ENCODE measurements around the gene PLCG1.
"Not testable (repeated sequence)": the region's sequence is repeated elsewhere in the genome, so short reads cannot be mapped to it uniquely, and the experiment has no call there.

Gene PLCG1

GRCh38 chr20:41111578-41111951, 25.8 kb upstream of the PLCG1 start:
- no peaks in the 10 kb centered on the region for H4K20me1 ChIP-seq (ENCODE audit: insufficient read depth)
- no peaks in the 10 kb centered on the region for H3K79me2 ChIP-seq (ENCODE audit: insufficient read depth, low read depth)
- H3K4me2 ChIP-seq, result no peak overlapping the region
- no peaks in the 10 kb centered on the region for H3K4me1 ChIP-seq (ENCODE audit: low read depth, poor library complexity, severe bottlenecking)
- peaks cover 16% of the 10 kb centered on the region; the same call in 1 of the 2 replicates for H3K36me3 ChIP-seq (ENCODE audit: insufficient read depth)
- TF ChIP-seq, protein P1, sequence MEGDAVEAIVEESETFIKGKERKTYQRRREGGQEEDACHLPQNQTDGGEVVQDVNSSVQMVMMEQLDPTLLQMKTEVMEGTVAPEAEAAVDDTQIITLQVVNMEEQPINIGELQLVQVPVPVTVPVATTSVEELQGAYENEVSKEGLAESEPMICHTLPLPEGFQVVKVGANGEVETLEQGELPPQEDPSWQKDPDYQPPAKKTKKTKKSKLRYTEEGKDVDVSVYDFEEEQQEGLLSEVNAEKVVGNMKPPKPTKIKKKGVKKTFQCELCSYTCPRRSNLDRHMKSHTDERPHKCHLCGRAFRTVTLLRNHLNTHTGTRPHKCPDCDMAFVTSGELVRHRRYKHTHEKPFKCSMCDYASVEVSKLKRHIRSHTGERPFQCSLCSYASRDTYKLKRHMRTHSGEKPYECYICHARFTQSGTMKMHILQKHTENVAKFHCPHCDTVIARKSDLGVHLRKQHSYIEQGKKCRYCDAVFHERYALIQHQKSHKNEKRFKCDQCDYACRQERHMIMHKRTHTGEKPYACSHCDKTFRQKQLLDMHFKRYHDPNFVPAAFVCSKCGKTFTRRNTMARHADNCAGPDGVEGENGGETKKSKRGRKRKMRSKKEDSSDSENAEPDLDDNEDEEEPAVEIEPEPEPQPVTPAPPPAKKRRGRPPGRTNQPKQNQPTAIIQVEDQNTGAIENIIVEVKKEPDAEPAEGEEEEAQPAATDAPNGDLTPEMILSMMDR (conservative IDR thresholded peaks at IDR 0.05; ENCODE audit: low read depth, low read length), result no peak
- H3K9ac ChIP-seq, result no peak overlapping the region
- H3K27ac ChIP-seq, result no peak overlapping the region
- H3K4me3 ChIP-seq (IDR thresholded peaks at IDR 0.05; ENCODE audit: insufficient read depth, low read depth, low read length), result no peak overlapping the region
- H3K27me3 ChIP-seq (ENCODE audit: insufficient read depth, low read depth), result no peaks in the 10 kb centered on the region
- H2AFZ ChIP-seq (ENCODE audit: low read depth), result no peak overlapping the region

- H3K4me2 ChIP-seq, result no peak overlapping the region
- H3K4me1 ChIP-seq (ENCODE audit: low read depth, poor library complexity, severe bottlenecking), result no peaks in the 10 kb centered on the region
- no peaks in the 10 kb centered on the region for H3K27me3 ChIP-seq (ENCODE audit: insufficient read depth, low read depth)
- peaks cover 4% of the 10 kb centered on the region; the same call in 1 of the 2 replicates for H4K20me1 ChIP-seq (ENCODE audit: insufficient read depth)
- H3K4me3 ChIP-seq (IDR thresholded peaks at IDR 0.05; ENCODE audit: insufficient read depth, low read depth, low read length), result no peak overlapping the region
- no peak overlapping the region for H3K27ac ChIP-seq
- H2AFZ ChIP-seq (ENCODE audit: low read depth), result no peak overlapping the region
- no peak overlapping the region for H3K9ac ChIP-seq
- H3K36me3 ChIP-seq (ENCODE audit: insufficient read depth), result peaks cover 44% of the 10 kb centered on the region; the same call in 1 of the 2 replicates
- H3K79me2 ChIP-seq (ENCODE audit: insufficient read depth, low read depth), result no peaks in the 10 kb centered on the region
- TF ChIP-seq, protein P1 (conservative IDR thresholded peaks at IDR 0.05; ENCODE audit: low read depth, low read length), result no peak
Measured at GRCh38 chr20:41116282-41116956, 20.9 kb upstream of the PLCG1 start.

DNA sequence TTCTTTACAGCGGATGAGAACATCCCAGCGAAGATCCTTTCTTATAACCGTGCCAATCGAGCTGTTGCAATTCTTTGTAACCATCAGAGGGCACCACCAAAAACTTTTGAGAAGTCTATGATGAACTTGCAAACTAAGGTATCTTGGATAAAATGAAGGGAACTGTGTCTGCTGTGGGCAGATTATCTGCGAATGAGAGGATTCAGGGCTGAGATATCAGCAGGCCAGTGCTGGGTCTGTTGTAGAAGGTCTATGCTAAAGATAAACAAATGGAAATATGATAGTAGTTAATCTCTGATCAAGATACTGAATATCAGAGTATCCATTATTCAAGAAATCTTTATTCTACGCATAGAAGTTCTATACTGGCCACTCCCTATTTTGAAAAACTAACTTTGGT, 19.2 kb upstream of the PLCG1 start:
- not testable (repeated sequence) for H3K27ac ChIP-seq; H3K4me3 ChIP-seq (IDR thresholded peaks at IDR 0.05; ENCODE audit: insufficient read depth, low read depth, low read length); H3K27me3 ChIP-seq (ENCODE audit: insufficient read depth, low read depth); H3K9ac ChIP-seq; H2AFZ ChIP-seq (ENCODE audit: low read depth); H4K20me1 ChIP-seq (ENCODE audit: insufficient read depth); H3K4me1 ChIP-seq (ENCODE audit: low read depth, poor library complexity, severe bottlenecking); H3K4me2 ChIP-seq; H3K79me2 ChIP-seq (ENCODE audit: insufficient read depth, low read depth)
- H3K36me3 ChIP-seq (ENCODE audit: insufficient read depth), result peaks cover 39% of the 10 kb centered on the region; the same call in 1 of the 2 replicates

DNA sequence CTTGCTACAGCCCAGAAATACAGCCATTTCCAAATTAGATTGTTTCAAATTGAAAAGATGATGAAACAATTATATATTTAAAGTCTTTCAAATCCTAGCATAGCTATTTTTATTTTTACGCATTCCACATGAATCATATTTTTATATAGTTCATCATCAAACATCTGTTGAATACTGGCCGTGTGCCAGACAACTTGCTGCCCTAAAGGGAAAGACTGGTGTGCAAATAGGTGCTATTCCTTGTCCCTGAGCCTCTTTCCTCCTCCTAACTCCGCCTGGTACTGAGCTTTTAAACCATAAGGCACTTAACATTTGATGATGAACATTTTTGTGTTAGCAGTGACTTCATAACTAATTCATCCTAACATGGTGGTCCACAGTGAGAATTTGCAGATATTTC, 18.7 kb upstream of the PLCG1 start:
- peaks cover 4% of the 10 kb centered on the region; the same call in 1 of the 2 replicates for H4K20me1 ChIP-seq (ENCODE audit: insufficient read depth)
- TF ChIP-seq, protein P1 (conservative IDR thresholded peaks at IDR 0.05; ENCODE audit: low read depth, low read length), result no peak
- H3K9ac ChIP-seq, result no peak overlapping the region
- H3K4me1 ChIP-seq (ENCODE audit: low read depth, poor library complexity, severe bottlenecking), result no peaks in the 10 kb centered on the region
- H3K4me2 ChIP-seq, result no peak overlapping the region
- H3K27me3 ChIP-seq (ENCODE audit: insufficient read depth, low read depth), result no peaks in the 10 kb centered on the region
- no peak overlapping the region for H2AFZ ChIP-seq (ENCODE audit: low read depth)
- H3K4me3 ChIP-seq (IDR thresholded peaks at IDR 0.05; ENCODE audit: insufficient read depth, low read depth, low read length), result no peak overlapping the region
- H3K79me2 ChIP-seq (ENCODE audit: insufficient read depth, low read depth), result no peaks in the 10 kb centered on the region
- H3K36me3 ChIP-seq (ENCODE audit: insufficient read depth), result peaks cover 37% of the 10 kb centered on the region; the same call in 1 of the 2 replicates
- H3K27ac ChIP-seq, result no peak overlapping the region
